PFSK-1 (cell line): ENCODE data around the gene BAX.

ENCODE experiments used
- FOXP2 ChIP-seq: optimal IDR thresholded peaks from 2 replicates; pipeline ENCODE3; 2011; ENCODE audit warnings: borderline replicate concordance, control low read depth, inconsistent platforms; ENCODE audit not compliant: insufficient read depth; ENCODE audit errors: extremely low read length, extremely low read depth
- POLR2AphosphoS5 ChIP-seq: IDR thresholded peaks from 2 replicates; pipeline ENCODE4 v1.6.1; 2012; ENCODE audit warnings: low read depth, mild to moderate bottlenecking, control low read depth, low read length, moderate library complexity

DNA sequence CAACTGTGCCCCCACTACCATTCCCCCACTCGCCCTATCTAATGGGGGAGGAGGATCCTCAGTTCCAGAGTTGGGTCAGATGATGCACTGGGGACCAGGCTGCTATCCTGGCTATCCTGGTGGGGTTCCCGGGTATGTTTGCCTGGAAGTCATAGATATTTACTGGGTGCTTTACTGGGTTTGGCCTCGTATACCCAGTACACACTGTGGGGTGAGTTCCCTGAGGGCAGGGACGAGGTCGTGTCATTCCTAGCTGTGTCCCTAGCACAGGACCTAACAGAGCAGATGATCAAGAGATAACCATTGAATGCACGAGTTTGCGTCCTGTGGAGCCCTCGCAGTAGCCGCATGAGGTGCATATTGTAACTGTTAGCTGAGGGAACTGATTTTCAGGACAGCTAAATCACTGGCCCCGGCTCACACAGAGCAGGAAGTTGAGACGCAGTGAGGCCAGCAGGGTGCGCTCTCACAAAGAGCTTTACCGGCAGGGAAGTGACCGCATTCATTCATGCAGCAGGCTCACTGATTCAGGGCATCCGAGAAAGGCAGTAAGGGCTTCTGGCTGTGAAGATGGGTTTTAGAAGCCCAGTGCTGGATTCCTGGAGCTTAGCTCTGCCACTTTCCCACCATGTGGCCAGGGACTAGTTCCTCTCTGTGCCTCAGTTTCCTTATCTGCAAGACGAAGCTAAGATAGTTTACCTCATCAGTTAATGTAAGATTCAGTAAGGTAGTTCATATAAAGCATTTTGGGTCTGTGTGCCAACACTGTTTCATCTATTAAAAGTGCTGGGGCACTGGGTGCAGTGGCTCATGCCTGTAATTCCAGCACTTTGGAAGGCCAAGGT is 45.0 kb downstream of the BAX start:
- peak; percentile 50 for TF ChIP-seq FOXP2
- TF ChIP-seq POLR2AphosphoS5 = no peak
